GM18508 (cell line): Measurements from ENCODE around the gene DUSP16.
"Not testable (repeated sequence)": the region's sequence is repeated elsewhere in the genome, so short reads cannot be mapped to it uniquely, and the experiment has no call there.

ENCODE experiments used
- ATAC-seq: cut with Tn5 transposase; IDR thresholded peaks from one replicate; pipeline ENCODE4 v1.9.1; 2021; ENCODE audit warnings: moderate number of reproducible peaks; ENCODE audit not compliant: insufficient read depth, unreplicated experiment

The DUSP16 gene

GRCh38 chr12:12585115-12585863 lies 22.6 kb upstream of the DUSP16 start:
- no peak for ATAC-seq

GRCh38 chr12:12583510-12584178 lies 21.0 kb upstream of the DUSP16 start:
- ATAC-seq: no peak

- peak; percentile 88 for ATAC-seq
Measured at GRCh38 chr12:12582895-12583303, 20.2 kb upstream of the DUSP16 start.

GRCh38 chr12:12582193-12582881 lies 19.7 kb upstream of the DUSP16 start:
- peak; percentile 3 for ATAC-seq

- ATAC-seq: not testable (repeated sequence)
Measured at GRCh38 chr12:12580716-12581115, 18.1 kb upstream of the DUSP16 start.

- ATAC-seq: no peak
Measured at GRCh38 chr12:12577786-12578185, 15.1 kb upstream of the DUSP16 start.

- ATAC-seq: no peak
Measured at GRCh38 chr12:12572659-12573058, 10.0 kb upstream of the DUSP16 start.

- not testable (repeated sequence) for ATAC-seq
Measured at GRCh38 chr12:12565971-12566370, 3.3 kb upstream of the DUSP16 start.

- no peak for ATAC-seq
Measured at GRCh38 chr12:12564911-12565310, 2.2 kb upstream of the DUSP16 start.

- no peak for ATAC-seq
Measured at GRCh38 chr12:12563290-12563928, 746 bp upstream of the DUSP16 start.

GRCh38 chr12:12562016-12562483 lies 613 bp downstream of the DUSP16 start:
- no peak for ATAC-seq

- no peak for ATAC-seq
Measured at GRCh38 chr12:12561371-12562015, 1.2 kb downstream of the DUSP16 start.

GRCh38 chr12:12560587-12561370 lies 1.9 kb downstream of the DUSP16 start:
- no peak for ATAC-seq

- no peak for ATAC-seq
Measured at GRCh38 chr12:12559719-12560296, 2.9 kb downstream of the DUSP16 start.

GRCh38 chr12:12558291-12558690 lies 4.4 kb downstream of the DUSP16 start:
- no peak for ATAC-seq

GRCh38 chr12:12557733-12558132 lies 4.9 kb downstream of the DUSP16 start:
- no peak for ATAC-seq

GRCh38 chr12:12555656-12556055 lies 7.0 kb downstream of the DUSP16 start:
- ATAC-seq: no peak

- no peak for ATAC-seq
Measured at GRCh38 chr12:12553208-12553785, 9.4 kb downstream of the DUSP16 start.

- no peak for ATAC-seq
Measured at GRCh38 chr12:12551115-12551514, 11.5 kb downstream of the DUSP16 start.
